CD4-positive, alpha-beta T cell treated with Interleukin-10 for 1 hour (primary cell): ENCODE data around the gene SIL1.

ENCODE experiments used
- DNase-seq: peaks from one replicate; pipeline ENCODE4 v3.0.0-alpha.2; 2020

Gene SIL1

DNA sequence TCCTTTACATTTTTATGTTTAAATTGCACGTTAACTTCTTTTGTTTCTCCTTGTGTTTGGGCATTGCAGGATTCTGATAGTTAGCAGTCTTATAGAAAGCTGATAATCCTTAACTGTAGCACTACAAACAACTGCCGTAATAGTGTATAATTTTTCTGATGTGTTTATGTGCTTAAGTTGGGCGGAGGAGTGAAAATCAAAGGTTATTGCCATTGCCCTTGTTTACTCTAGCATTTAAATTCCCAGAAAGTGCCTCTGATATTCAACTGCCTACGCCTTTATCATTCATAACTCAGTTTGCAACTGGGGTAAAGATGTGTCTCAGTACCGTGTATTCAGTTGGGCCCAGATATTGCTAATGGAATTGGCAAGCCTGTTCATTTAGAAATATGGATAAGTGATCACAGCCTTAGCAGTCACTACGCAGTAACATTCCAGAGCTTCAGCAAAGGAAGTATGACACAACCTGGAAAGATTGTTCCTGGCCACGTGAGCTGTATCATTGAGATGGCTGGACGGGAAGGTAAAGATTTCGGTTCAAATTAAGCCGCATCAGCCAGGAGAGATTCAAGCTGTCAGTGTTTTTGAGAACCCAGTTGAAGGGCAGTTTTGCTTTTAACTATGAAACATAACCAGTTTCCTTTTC lies 294.9 kb downstream of the SIL1 start:
- no peak for DNase-seq

DNA sequence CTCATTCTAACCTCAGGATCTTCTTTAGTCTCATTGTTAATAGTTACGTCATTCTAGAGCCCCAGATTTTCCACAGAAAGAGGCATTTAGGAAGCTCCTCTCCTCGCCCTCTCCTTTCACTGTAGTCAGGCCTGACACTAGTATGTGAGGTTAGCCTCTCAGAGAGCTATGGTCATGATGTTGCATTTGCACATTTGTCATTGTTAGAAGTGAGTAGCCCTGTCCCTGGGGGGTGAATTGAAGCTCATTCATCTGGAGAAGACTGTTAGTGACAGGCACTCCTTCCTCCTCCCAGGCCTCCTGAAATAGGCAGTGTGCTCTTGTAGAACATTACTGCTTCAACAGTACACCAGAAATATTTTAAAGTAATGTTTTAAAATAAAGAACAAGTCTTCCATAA lies 296.5 kb downstream of the SIL1 start:
- no peak for DNase-seq

DNA sequence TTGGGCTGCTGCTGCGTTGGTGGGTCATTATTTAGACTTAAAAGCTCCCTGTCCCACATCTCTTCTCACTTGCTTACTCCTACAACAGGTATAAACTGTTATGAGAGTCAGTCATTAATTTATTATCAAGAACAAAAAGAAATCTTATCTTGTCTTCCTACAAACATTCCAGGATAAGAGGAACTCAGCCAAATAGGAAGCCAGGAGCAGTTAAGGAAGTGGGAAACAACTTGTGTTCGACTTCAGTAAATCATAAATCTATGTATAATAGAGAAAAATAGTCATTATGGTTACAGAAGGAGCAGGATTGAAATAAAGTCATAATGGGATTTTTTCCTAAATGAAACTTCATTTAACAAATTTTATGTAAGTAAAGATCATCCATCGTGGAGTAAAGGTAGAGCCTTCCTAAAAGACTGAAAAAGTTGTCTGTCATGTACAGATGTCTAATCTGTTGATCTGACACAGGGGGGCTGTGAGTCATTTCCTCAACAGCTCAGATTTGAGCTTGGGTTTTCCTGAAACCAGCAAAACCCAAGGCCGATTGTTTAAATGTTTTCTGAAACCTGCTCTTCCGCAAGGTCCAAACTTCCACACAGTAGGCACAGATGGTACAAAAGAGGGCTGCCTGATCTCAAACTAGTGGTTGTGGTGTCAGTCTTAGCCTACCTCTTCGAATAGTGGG lies 297.7 kb downstream of the SIL1 start:
- no peak for DNase-seq

DNA sequence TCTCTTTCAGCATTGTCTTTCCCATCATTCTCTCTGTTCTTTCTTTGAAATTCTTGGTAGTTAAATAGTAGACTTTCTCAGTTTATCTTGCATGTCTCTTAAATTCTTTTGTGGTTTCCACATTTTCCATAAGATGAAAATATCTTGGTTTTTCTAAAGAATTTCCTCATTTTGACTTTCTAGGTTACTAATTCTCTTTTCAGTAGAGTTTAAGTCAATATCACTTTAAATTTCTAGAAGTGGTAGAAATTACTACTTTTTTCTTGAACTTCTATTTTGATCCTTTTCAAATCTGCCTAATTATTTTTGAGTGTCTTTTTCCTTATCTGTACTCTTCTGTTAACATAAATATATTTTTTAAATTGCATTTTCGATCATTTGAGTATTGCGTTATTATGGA lies 299.4 kb downstream of the SIL1 start:
- DNase-seq, result no peak

DNA sequence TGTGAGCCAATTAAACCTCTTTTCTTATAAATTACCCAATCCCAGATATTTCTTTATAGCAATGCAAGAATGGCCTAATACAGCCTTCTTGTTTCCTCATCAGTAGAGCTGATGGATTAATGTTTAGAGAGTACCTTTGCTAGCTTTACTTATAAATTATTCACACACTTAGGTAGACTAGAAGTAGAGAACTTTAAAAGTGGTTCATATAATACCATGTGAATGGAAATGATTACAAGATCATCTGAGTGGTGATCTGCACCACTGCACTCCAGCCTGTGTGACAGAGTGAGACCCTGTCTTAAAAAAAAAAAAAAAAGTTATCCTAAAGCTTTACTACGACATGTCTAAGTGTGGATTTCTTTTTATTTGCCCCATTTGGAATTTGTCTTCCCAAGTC lies 299.9 kb downstream of the SIL1 start:
- DNase-seq, result no peak
